Sigmoid colon (tissue), 7 donors: ENCODE results near the gene SHROOM4. TPM values are rescaled to one million over a fixed set of nuclear protein-coding genes. Genes with fewer than 3 reads are reported as not detected.

ENCODE experiments used
- DNase-seq: peaks from one replicate; pipeline ENCODE4 v3.0.0-alpha.2; 2019
- H3K27ac ChIP-seq, 4 donors: fragments of 200-600 bp; sonication (generic); one replicate each; pipeline ENCODE4 v1.5.1; 2016 to 2019; ENCODE audit warnings: mild to moderate bottlenecking in 1 of 4
- H3K27me3 ChIP-seq, 3 donors: fragments of 200-600 bp; sonication (generic); one replicate each; pipeline ENCODE4 v1.5.1; 2019; ENCODE audit warnings: mild to moderate bottlenecking in 1 of 3
- H3K36me3 ChIP-seq, 4 donors: fragments of 200-600 bp; sonication (generic); one replicate each; pipeline ENCODE4 v1.5.1; 2016 to 2019
- H3K4me1 ChIP-seq, 4 donors: fragments of 200-600 bp; sonication (generic); one replicate each; pipeline ENCODE4 v1.5.1; 2017 to 2019
- H3K4me3 ChIP-seq, 4 donors: fragments of 200-600 bp; sonication (generic); one replicate each; pipeline ENCODE4 v1.5.1; 2017 to 2019; ENCODE audit warnings: mild to moderate bottlenecking in 2 of 4, moderate library complexity in 1 of 4
- H3K9me3 ChIP-seq, 4 donors: fragments of 200-600 bp in 3 of 4; sonication (generic) in 3 of 4; one replicate each; pipeline versions ENCODE4 v1.5.1 to v1.6.1; 2013 to 2019
- CTCF ChIP-seq, 4 experiments: fragments of 450-650 bp in 3 of 4; fragments of 200-600 bp in 1 of 4; IDR thresholded peaks; one replicate each; pipeline ENCODE4 v1.5.1; 2016 to 2019; ENCODE audit warnings: antibody characterized with exemption in 4 of 4, mild to moderate bottlenecking in 3 of 4, moderate library complexity in 2 of 4
- EP300 ChIP-seq, 4 donors: sonication (generic); formaldehyde crosslinking; IDR thresholded peaks; one replicate each; pipeline ENCODE4 v1.6.1; 2017; ENCODE audit warnings: antibody characterized with exemption in 4 of 4
- POLR2A ChIP-seq, 2 donors: fragments of 450-650 bp; IDR thresholded peaks; one replicate each; pipeline ENCODE4 v1.6.1; 2016; ENCODE audit warnings: antibody characterized with exemption in 2 of 2, mild to moderate bottlenecking in 2 of 2, moderate library complexity in 2 of 2
- POLR2AphosphoS5 ChIP-seq, 4 donors: sonication (generic); formaldehyde crosslinking; IDR thresholded peaks; one replicate each; pipeline ENCODE4 v1.6.1; 2017; ENCODE audit warnings: antibody characterized with exemption in 4 of 4
- WGBS, 2 donors: extraction: QIAGEN DNeasy Blood & Tissue Kit; methylation state at CpG; one replicate each; pipeline ENCODE4 v1.1.7; 2013; 5-methylcytosine and 5-hydroxymethylcytosine counted together
- intact Hi-C: fragments of 100-400 bp; cut with DNase I; formaldehyde crosslinking; loops from one replicate; pipeline ENCODE4 v1.15.1; 2023
- polyA plus RNA-seq, 3 donors: library from polyadenylated mRNA; stranded (reverse); fragments of 200-250 nt; gene quantifications; one replicate each; pipeline ENCODE4 v1.2.3, GENCODE V29; 2013
- total RNA-seq, 4 donors: library from RNA; depleted of rRNA; stranded (reverse); fragments of >200 nt; gene quantifications; one replicate each; pipeline ENCODE4 v1.1.0, GENCODE V29; 2016
- donor health status: healthy with polysubstance abuse.
- donor health status: Bipolar disorder and iron deficiency.
- donor health status: healthy.

The SHROOM4 gene
- total and polyA plus RNA-seq, 7 donors, result 0.46 to 6.1 (median 3.3) TPM; not detected in 1

- Histone ChIP-seq H3K27me3 (no peaks in the 10 kb centered on the region), H3K9me3 (no peaks in the 10 kb centered on the region), H3K27ac (no peak overlapping the region), H3K4me1 (peaks cover 0 to 7% (median 6%) of the 10 kb centered on the region in 4 donors), H3K4me3 (no peak overlapping the region), H3K36me3 (no peaks in the 10 kb centered on the region)
- no peak for TF ChIP-seq EP300 (IDR thresholded peaks at IDR 0.05)
- WGBS, 2 donors, result 23 to 73% methylated on average over 2 of the region's 2 CpGs
- DNase-seq, result no peak
- intact Hi-C loops, result no loop called here
Observed at GRCh38 chrX:50771382-50771781, 42.6 kb downstream of the SHROOM4 start.

- H3K9me3 ChIP-seq, result no peaks in the 10 kb centered on the region
- no peaks in the 10 kb centered on the region for H3K36me3 ChIP-seq
- no peaks in the 10 kb centered on the region for H3K27me3 ChIP-seq
- TF ChIP-seq POLR2AphosphoS5 (IDR thresholded peaks at IDR 0.05) (no peak), CTCF (IDR thresholded peaks at IDR 0.05) (no peak), EP300 (IDR thresholded peaks at IDR 0.05) (no peak), POLR2A (IDR thresholded peaks at IDR 0.05) (no peak)
- intact Hi-C loops, result no loop called here
- DNase-seq, result no peak
- whole genome bisulfite sequencing, 2 donors, result 9 to 55% methylated on average over 2 of the region's 2 CpGs
- H3K27ac ChIP-seq, result no peak overlapping the region
- no peak overlapping the region for H3K4me3 ChIP-seq
- peaks cover 0 to 7% (median 6%) of the 10 kb centered on the region in 4 donors for H3K4me1 ChIP-seq
Observed at GRCh38 chrX:50770702-50771101, 43.3 kb downstream of the SHROOM4 start.

GRCh38 chrX:50769389-50770063 lies 44.5 kb downstream of the SHROOM4 start:
- DNase-seq, result peak; percentile 65
- Histone ChIP-seq H3K4me1 (peaks cover 0 to 7% (median 6%) of the 10 kb centered on the region in 4 donors), H3K27ac (peak overlapping the region in 1 of 4 donors; percentile 6), H3K9me3 (no peaks in the 10 kb centered on the region), H3K27me3 (no peaks in the 10 kb centered on the region), H3K36me3 (no peaks in the 10 kb centered on the region), H3K4me3 (no peak overlapping the region)
- intact Hi-C loops, result no loop called here
- 25 to 68% methylated on average over 5 of the region's 5 CpGs for WGBS, 2 donors
- no peak for TF ChIP-seq POLR2AphosphoS5 (IDR thresholded peaks at IDR 0.05)

- peaks cover 0 to 7% (median 6%) of the 10 kb centered on the region in 4 donors for H3K4me1 ChIP-seq
- no peak overlapping the region for H3K27ac ChIP-seq
- 24 to 65% methylated on average over 1 of the region's 1 CpG for WGBS, 2 donors
- H3K27me3 ChIP-seq, result no peaks in the 10 kb centered on the region
- intact Hi-C loops, result no loop called here
- TF ChIP-seq POLR2A (IDR thresholded peaks at IDR 0.05) (no peak), POLR2AphosphoS5 (IDR thresholded peaks at IDR 0.05) (no peak), CTCF (IDR thresholded peaks at IDR 0.05) (no peak), EP300 (IDR thresholded peaks at IDR 0.05) (no peak)
- DNase-seq, result no peak
- H3K9me3 ChIP-seq, result no peaks in the 10 kb centered on the region
- no peaks in the 10 kb centered on the region for H3K36me3 ChIP-seq
- H3K4me3 ChIP-seq, result no peak overlapping the region
Observed at GRCh38 chrX:50768801-50769200, 45.2 kb downstream of the SHROOM4 start.

GRCh38 chrX:50765986-50766385 lies 48.0 kb downstream of the SHROOM4 start:
- Histone ChIP-seq H3K27me3 (no peaks in the 10 kb centered on the region), H3K9me3 (no peaks in the 10 kb centered on the region), H3K4me3 (no peak overlapping the region), H3K36me3 (no peaks in the 10 kb centered on the region), H3K27ac (no peak overlapping the region), H3K4me1 (peaks cover 0 to 7% (median 6%) of the 10 kb centered on the region in 4 donors)
- intact Hi-C loops, result no loop called here
- WGBS, 2 donors, result 73 to 89% methylated on average over 3 of the region's 3 CpGs
- TF ChIP-seq CTCF (IDR thresholded peaks at IDR 0.05) (no peak), POLR2AphosphoS5 (IDR thresholded peaks at IDR 0.05) (no peak), POLR2A (IDR thresholded peaks at IDR 0.05) (no peak), EP300 (IDR thresholded peaks at IDR 0.05) (no peak)
- no peak for DNase-seq

GRCh38 chrX:50762578-50762977 lies 51.4 kb downstream of the SHROOM4 start:
- TF ChIP-seq POLR2AphosphoS5 (IDR thresholded peaks at IDR 0.05), result no peak
- no peak for TF ChIP-seq CTCF (IDR thresholded peaks at IDR 0.05)
- TF ChIP-seq POLR2A (IDR thresholded peaks at IDR 0.05), result no peak
- Histone ChIP-seq H3K27me3 (no peaks in the 10 kb centered on the region), H3K27ac (no peak overlapping the region), H3K36me3 (no peaks in the 10 kb centered on the region), H3K4me1 (no peaks in the 10 kb centered on the region), H3K4me3 (no peak overlapping the region), H3K9me3 (no peaks in the 10 kb centered on the region)
- no peak for DNase-seq
- intact Hi-C loops, result no loop called here
- 81 to 92% methylated on average over 2 of the region's 2 CpGs for WGBS, 2 donors
